Vagina (tissue), 2 donors: Measurements from ENCODE around the gene PRSS21. TPM values are rescaled to one million over a fixed set of nuclear protein-coding genes. Genes with fewer than 3 reads are reported as not detected.
A peak's percentile ranks its signal among the peaks of the same experiment; 100 is the strongest.

Source experiments
- DNase-seq, 2 donors: peaks; one replicate each; pipeline ENCODE4 v3.0.0-alpha.2; 2017; ENCODE audit errors: extremely low spot score in 2 of 2
- H3K27ac ChIP-seq: fragments of 200-600 bp; sonication (generic); one replicate; pipeline ENCODE4 v1.5.1; 2019
- H3K27me3 ChIP-seq: fragments of 200-600 bp; sonication (generic); one replicate; pipeline ENCODE4 v1.5.1; 2019
- H3K36me3 ChIP-seq, 2 donors: fragments of 200-600 bp; sonication (generic); one replicate each; pipeline ENCODE4 v1.5.1; 2017 to 2019
- H3K4me1 ChIP-seq: fragments of 200-600 bp; sonication (generic); one replicate; pipeline ENCODE4 v1.5.1; 2019
- H3K4me3 ChIP-seq, 2 donors: fragments of 200-600 bp; sonication (generic); 1 replicate in 1 of 2; 2 replicates in 1 of 2; pipeline ENCODE4 v1.5.1; 2016 to 2019
- H3K9me3 ChIP-seq: fragments of 200-600 bp; sonication (generic); one replicate; pipeline ENCODE4 v1.5.1; 2019
- POLR2A ChIP-seq, 2 donors: fragments of 450-650 bp; IDR thresholded peaks; one replicate each; pipeline ENCODE4 v1.6.1; 2017; ENCODE audit warnings: antibody characterized with exemption in 2 of 2, mild to moderate bottlenecking in 2 of 2, moderate library complexity in 2 of 2
- POLR2AphosphoS5 ChIP-seq, 2 donors: sonication (generic); formaldehyde crosslinking; IDR thresholded peaks; one replicate each; pipeline ENCODE4 v1.9.0; 2017; ENCODE audit warnings: antibody characterized with exemption in 2 of 2, mild to moderate bottlenecking in 2 of 2, low read depth in 1 of 2; ENCODE audit not compliant: insufficient read depth in 1 of 2
- intact Hi-C: fragments of 100-400 bp; cut with DNase I; formaldehyde crosslinking; loops from one replicate; pipeline ENCODE4 v1.15.1; 2023
- total RNA-seq: library from RNA; depleted of rRNA; stranded (reverse); fragments of >200 nt; gene quantifications from one replicate; pipeline ENCODE4 v1.2.3, GENCODE V29; 2016
- TF ChIP-seq, protein P1 (sequence below), 3 experiments: fragments of 450-650 bp in 2 of 3; fragments of 200-600 bp in 1 of 3; sonication (generic) in 1 of 3; IDR thresholded peaks; one replicate each; pipeline ENCODE4 v1.5.1; 2017 to 2019; ENCODE audit warnings: antibody characterized with exemption in 3 of 3, mild to moderate bottlenecking in 2 of 3, moderate library complexity in 2 of 3

The PRSS21 gene
- total RNA-seq, 1 donor from 2014 or later, result not detected

DNA sequence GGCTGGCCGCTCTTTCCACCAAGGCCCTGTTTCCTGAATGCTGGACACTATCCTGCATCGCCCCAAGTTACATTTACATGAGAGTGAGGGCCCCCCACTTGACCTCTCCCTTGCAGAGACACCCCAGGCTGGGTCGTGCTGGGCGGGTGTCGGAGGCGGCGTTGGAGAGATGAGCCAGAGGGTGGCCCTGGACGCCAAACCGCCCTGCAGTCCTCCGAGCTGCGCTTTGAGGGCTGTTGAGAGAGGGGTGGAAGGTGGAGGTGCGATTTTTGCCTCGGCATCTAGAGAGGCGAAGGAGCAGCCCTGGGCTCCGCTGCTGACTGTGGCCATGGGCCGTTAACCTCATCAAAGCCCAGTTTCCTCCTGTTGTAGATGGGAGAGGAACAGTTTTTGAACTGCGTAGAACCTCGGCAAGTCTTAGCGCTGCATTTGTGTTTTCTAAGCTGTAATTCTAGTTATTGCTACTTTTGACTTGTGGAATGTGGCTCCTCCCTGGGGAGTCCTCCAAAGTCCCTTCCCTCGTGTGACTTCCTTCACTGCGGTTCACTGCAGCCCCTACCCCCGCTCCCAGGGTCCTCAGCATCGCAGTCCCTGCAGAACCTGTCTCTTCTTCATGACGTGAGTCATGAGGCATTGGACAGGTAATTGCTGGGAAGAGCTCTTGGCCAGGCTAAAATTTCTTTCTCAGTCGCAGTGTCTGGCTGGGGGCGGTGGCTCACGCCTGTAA is 39.0 kb upstream of the PRSS21 start:
- intact Hi-C loops, result no loop called here
- no peak for TF ChIP-seq POLR2A (IDR thresholded peaks at IDR 0.05)
- TF ChIP-seq, protein P1, sequence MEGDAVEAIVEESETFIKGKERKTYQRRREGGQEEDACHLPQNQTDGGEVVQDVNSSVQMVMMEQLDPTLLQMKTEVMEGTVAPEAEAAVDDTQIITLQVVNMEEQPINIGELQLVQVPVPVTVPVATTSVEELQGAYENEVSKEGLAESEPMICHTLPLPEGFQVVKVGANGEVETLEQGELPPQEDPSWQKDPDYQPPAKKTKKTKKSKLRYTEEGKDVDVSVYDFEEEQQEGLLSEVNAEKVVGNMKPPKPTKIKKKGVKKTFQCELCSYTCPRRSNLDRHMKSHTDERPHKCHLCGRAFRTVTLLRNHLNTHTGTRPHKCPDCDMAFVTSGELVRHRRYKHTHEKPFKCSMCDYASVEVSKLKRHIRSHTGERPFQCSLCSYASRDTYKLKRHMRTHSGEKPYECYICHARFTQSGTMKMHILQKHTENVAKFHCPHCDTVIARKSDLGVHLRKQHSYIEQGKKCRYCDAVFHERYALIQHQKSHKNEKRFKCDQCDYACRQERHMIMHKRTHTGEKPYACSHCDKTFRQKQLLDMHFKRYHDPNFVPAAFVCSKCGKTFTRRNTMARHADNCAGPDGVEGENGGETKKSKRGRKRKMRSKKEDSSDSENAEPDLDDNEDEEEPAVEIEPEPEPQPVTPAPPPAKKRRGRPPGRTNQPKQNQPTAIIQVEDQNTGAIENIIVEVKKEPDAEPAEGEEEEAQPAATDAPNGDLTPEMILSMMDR (IDR thresholded peaks at IDR 0.05), result no peak
- TF ChIP-seq POLR2AphosphoS5 (IDR thresholded peaks at IDR 0.05; ENCODE audit: insufficient read depth in 1 of 2, low read depth in 1 of 2), result no peak
- no peaks in the 10 kb centered on the region for H3K9me3 ChIP-seq
- H3K27me3 ChIP-seq, result no peaks in the 10 kb centered on the region
- peaks cover 0 to 11% of the 10 kb centered on the region in 2 donors for H3K36me3 ChIP-seq
- H3K4me1 ChIP-seq, result peaks cover 40% of the 10 kb centered on the region
- peak overlapping the region; percentile 100 for H3K27ac ChIP-seq
- DNase-seq, result no peak
- H3K4me3 ChIP-seq, result peak overlapping the region; percentile 99

DNA sequence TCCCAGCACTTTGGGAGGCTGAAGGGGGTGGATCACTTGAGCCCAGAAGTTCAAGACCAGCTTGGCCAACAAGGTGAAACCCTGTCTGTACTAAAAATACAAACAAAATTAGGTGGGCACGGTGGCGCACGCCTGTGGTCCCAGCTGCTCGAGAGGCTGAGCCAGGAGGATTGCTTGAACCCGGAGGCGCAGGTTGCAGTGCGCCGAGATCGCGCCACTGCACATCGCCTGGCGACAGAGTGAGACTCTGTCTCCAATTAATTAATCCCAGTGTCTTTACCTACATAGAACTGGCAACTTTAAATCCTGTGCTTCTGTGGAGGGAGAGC is 38.4 kb upstream of the PRSS21 start:
- peaks cover 0 to 11% of the 10 kb centered on the region in 2 donors for H3K36me3 ChIP-seq
- TF ChIP-seq POLR2AphosphoS5 (IDR thresholded peaks at IDR 0.05; ENCODE audit: insufficient read depth in 1 of 2, low read depth in 1 of 2) (no peak), POLR2A (IDR thresholded peaks at IDR 0.05) (no peak)
- TF ChIP-seq, protein P1 (IDR thresholded peaks at IDR 0.05), result no peak
- no peak for DNase-seq
- H3K27ac ChIP-seq, result peak overlapping the region; percentile 100
- H3K4me3 ChIP-seq, result peak overlapping the region; percentile 99
- H3K27me3 ChIP-seq, result no peaks in the 10 kb centered on the region
- H3K9me3 ChIP-seq, result no peaks in the 10 kb centered on the region
- H3K4me1 ChIP-seq, result peaks cover 40% of the 10 kb centered on the region
- intact Hi-C loops, result no loop called here

DNA sequence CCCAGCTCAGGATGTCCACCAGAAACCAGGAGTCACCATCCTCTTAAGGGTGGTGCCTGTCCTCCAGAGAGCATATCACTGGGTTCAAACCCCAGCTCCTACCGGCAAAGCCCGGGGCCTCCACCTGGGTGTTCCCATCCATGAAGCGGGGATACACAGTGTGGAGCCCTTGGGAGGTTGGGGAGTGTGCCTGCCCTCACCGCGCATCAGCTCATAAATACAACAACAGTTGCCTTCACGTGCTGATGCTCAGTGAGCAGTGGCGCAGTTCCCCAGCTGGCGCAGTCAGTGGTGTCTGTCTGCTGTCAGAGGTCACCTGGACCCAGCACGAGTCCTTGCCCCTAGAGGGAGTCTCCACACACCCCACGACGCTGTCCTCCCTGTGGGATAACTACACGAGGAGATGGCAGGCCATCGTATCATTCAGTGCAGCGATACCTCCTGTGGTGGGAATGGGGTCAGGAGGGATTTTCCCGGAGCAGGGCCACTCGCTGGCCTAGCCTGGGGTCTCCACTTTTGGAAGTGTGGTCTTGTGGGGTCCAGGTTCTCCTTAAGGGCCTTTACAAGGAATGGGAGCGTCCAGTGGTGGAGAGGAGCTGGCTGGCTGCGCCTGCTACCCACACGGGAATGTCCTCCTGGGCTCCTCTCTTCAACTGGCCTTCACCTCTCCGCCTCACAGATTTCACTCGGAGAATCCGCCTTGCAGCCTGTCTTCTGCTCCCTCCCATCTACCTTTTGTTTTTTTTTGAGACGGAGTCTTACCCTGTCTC is 37.7 kb upstream of the PRSS21 start:
- peaks cover 36% of the 10 kb centered on the region for H3K4me1 ChIP-seq
- H3K27ac ChIP-seq, result no peak overlapping the region
- no peak overlapping the region for H3K4me3 ChIP-seq
- no peaks in the 10 kb centered on the region for H3K27me3 ChIP-seq
- peaks cover 0 to 7% of the 10 kb centered on the region in 2 donors for H3K36me3 ChIP-seq
- intact Hi-C loops, result no loop called here
- TF ChIP-seq POLR2AphosphoS5 (IDR thresholded peaks at IDR 0.05; ENCODE audit: insufficient read depth in 1 of 2, low read depth in 1 of 2) (no peak), POLR2A (IDR thresholded peaks at IDR 0.05) (no peak)
- TF ChIP-seq, protein P1 (IDR thresholded peaks at IDR 0.05), result no peak
- DNase-seq, result no peak
- no peaks in the 10 kb centered on the region for H3K9me3 ChIP-seq

DNA sequence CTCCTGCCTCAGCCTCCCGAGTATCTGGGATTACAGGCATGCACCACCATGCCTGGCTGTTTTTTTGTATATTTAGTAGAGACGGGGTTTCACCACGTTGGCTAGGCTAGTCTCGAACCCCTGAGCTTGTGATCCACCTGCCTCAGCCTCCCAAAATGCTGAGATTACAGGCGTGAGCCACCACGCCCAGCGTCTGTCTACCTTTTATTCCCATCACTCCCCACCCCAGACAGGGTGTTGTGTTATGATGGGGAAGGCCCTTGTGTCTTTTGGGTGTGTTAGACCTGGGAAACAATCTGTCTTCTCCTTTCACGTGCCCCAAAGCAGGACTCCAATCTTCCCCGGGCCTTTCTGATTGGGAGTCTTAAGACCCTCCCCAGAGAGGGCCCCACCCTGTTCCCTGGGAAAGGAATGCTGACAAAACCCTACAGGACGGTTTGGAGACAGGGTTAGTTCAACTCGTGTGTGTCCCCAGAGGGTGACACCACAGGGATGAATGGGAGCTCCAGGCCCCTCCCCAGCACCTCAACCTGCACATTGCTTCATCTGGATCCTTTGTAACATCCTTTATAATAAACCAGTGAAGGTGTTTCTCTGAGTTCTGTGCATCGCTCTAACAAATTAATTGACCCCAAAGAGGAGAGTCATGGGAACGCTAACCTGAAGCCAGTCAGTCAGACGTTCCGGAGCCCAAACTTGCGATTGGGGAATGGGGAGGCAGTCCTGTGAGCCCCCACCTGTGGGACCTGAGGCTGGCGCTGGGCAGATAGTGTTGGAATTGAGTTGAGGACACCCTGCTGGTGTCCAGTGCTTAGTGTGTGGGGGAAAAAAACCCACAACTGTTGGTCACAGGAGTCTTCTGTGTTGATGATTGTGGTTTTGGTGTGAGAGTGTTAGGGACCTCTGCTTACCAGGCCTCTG is 36.8 kb upstream of the PRSS21 start:
- H3K4me3 ChIP-seq, result no peak overlapping the region
- H3K36me3 ChIP-seq, result no peaks in the 10 kb centered on the region
- H3K27me3 ChIP-seq, result no peaks in the 10 kb centered on the region
- peaks cover 35% of the 10 kb centered on the region for H3K4me1 ChIP-seq
- DNase-seq, result no peak
- intact Hi-C loops, result no loop called here
- TF ChIP-seq POLR2AphosphoS5 (IDR thresholded peaks at IDR 0.05; ENCODE audit: insufficient read depth in 1 of 2, low read depth in 1 of 2) (no peak), POLR2A (IDR thresholded peaks at IDR 0.05) (no peak)
- TF ChIP-seq, protein P1 (IDR thresholded peaks at IDR 0.05), result no peak
- no peaks in the 10 kb centered on the region for H3K9me3 ChIP-seq
- H3K27ac ChIP-seq, result no peak overlapping the region
